Skin of body (tissue), 2 donors: Measurements from ENCODE around the gene UBE2M. TPM values are rescaled to one million over a fixed set of nuclear protein-coding genes. Genes with fewer than 3 reads are reported as not detected.

ENCODE experiments used
- DNase-seq: peaks from one replicate; lab custom pipeline; 2025; lab: John Stamatoyannopoulos, UW
- total RNA-seq: library from RNA; depleted of rRNA; stranded (reverse); fragments of >200 nt; gene quantifications from one replicate; pipeline ENCODE4 v1.2.3, GENCODE V29; 2014

UBE2M gene
- total RNA-seq, 1 donor from 2014 or later: 42.7 TPM

DNA sequence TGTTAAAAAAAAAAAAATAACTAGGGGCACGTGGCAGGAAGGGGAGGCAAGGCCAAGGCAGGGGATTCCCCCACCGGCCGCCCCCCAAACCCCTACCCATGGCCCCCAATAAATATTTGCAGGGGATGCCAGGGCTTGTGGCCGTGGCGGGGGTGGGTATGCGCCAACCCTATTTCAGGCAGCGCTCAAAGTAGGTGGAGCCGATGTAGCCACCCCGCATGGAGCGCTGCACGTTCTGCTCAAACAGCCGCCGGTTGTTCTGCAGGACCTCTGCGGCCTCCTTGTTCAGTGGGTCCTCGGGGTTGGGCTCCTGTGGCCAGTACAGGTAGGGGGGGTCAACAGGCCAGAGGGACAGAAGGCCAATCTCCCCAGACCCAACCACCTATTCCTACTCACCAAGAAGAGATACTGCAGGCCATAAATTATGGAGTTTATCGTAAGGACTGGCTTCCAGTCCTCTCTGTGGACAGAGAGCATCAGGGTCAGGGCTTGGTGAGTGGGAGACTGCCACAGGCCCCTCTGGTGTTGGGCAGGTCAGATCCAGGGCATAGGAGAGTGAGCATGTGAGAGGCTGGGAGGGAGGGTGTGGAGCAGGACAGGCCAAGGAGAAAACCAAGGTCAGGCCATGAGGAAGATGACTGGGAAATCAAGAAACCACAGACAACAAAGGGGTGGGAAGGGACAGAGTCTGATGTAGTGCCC is 2.3 kb downstream of the UBE2M start:
- DNase-seq: no peak

DNA sequence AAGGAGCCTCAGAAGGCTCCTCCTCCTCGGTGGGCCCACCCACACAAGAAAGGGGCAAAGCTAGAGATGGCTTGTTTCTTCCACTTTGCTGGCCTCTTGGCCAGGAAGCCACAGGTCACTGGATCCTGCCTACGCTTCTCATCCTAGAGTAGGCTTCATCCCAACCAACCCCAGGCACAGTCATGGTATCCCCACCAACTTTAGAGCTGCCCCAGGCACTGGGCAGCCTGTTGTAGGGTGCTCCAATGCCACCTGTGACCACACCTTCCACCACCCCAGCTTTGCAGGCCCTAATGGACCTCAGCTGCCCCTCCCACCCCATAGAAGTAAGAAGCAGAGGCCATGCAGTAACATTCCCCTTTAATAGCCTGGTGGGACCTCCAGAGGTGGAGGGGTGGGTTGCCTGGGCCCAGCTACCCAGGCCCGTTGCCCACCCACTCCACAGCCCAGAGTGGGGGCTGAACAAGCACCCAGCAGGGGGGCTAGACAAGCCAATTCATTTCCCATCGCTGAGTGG is 3.0 kb downstream of the UBE2M start:
- DNase-seq: no peak

DNA sequence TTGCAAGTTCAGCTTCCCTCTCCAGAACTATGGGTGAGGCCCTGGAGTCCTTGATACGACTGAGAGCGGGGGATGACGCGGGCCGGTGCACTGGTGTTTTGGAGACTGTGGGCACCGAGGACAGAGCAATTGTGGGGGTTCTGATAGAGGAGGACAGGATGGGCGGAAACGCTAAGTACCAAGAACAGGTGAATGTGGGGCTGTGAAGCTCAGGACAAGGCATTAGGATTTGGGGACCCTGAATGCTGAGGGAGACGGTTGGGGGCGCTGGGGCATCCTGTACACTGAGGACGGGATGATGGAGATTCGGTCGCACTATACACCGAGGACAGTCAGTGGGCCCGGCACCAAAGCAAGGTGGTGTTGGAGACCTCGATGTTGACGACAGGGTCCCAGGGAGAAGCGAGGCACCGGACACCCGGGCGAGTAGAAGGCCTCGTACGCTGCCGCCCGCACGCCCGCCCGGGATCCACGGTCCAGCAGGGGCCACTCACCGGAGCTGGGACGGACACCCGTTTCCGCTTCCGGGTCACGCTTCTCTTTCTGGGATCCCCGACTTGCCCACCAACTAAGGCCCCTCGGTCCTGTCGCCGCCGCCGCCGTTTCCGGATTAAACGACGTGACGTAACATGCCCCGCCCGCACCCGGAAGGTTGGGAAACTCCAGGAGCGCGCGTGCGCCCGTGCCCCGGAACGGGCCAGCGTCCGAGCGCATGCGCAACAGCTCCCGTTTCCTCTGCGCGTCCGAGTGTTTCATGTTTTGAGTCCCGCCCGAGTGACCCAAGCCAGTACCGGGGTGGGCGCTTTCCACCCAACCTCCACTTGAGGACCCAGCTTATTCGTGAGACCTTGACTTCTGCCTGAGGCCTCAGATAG is 3.7 kb downstream of the UBE2M start, which contains the start of gene CHMP2A:
Gene CHMP2A, minus strand, starts transcription at position 612 of the 875 bp plus-strand sequence. CDS start 893 bp downstream, outside the sequence.
- no peak for DNase-seq

DNA sequence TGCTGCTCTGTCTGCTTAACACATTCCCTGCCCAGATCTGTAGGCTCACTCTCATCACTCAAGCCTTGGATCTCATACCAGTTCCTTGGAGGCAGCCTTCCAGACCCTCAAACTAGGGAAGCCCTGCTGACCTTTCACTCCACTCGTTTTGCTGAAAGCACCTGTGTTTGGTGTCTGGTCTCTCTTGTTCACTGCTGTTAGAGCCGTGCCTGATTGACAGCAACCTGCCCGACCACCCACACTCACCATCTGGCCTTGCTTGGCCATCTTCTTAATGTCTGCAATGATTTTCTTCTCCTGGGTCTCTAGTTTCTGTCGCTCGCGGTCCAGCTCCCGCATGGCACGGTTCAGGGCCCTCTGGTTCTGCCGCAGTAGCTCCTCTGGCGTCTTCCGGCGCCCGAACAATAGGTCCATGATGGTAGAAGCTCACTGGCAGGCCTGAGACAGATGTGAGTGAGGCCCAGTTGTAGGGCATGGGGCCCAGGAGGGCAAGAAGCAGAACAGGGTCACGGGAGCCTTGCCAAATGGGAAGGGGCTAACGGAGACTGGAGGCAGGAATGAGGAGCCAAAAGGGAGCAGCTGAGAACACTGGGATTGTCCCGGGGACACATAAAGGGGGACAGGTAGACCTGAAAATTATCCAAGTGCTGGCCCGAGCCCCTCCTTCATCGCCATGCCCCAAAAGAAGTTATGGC is 4.5 kb downstream of the UBE2M start:
- DNase-seq: no peak

DNA sequence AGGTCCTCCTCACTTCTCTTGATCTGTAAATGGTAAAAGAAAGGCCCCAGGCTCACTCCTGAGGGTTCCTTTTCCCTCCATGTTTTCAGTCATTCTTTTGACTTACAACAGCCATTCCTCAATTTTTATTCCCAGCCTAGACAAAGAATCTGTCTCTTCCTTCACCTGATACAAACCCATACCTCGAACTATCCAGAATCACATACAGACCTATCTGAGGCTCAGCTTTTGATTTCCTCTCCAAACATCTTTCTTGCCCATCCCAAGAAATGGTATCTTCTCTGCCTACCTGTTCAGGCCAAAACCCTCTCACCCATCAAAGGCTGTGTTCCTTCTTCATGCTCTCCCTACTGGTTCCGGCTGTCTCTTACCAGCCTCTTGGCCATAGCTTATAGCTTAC is 5.8 kb downstream of the UBE2M start:
- no peak for DNase-seq

DNA sequence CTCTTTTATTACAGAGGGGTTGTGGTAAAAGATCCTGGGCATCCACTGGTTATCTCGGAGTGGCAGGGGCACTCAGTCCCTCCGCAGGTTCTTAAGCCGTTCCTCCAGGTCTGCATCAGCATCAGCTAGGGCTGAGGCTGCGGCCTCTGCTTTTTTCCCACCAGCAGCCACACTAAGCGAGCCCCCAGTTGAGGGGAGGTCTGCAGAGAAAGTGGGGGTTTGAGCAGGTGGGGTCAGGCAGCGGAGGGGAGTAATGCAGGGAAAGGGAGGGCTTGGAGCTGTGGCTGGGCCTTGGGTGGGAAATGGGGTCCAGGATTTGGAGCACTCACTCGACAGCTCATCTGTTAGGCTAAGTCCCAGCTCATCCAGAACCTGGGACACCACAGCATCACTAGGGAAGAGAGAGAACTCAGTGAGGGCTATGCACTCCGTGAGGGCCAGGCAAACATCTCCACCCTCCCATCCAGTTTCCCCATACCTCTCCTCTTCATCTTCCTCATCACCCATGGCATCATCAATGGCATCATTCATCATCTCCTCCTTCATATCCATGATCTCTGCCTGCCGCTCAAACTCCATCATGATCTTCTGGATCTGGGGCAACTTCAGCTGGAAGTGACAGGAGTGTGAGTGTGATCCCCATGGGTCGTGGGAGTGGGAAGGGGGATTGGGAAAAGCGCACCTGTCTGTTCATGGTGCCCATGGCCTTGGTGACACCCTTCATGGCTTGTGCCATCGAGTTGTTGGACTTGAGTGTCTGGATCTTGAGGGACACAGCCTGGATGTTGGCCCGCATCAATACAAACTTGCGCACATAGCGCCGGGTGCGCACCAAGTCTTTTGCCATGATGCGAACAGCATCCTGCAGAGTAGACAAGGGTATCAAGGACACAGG is 6.6 kb downstream of the UBE2M start:
- no peak for DNase-seq

DNA sequence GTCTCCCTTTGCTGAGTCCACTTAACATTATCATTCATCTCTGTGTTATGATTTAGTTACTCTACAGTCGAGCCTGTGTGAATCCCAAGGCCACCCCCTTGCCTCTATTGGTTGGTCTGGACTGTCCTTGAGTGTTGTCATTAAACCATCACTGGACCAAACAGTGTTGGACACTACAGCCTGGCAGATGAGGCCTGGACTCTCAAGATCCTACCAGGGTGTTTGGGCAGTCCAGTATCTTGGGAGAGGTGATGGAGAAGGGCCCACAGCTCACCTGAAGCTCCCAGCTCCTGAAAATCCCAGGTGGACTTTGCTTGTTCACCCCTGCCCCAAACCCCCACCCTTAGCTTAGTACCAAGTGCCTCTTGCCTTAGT is 7.3 kb downstream of the UBE2M start:
- no peak for DNase-seq

DNA sequence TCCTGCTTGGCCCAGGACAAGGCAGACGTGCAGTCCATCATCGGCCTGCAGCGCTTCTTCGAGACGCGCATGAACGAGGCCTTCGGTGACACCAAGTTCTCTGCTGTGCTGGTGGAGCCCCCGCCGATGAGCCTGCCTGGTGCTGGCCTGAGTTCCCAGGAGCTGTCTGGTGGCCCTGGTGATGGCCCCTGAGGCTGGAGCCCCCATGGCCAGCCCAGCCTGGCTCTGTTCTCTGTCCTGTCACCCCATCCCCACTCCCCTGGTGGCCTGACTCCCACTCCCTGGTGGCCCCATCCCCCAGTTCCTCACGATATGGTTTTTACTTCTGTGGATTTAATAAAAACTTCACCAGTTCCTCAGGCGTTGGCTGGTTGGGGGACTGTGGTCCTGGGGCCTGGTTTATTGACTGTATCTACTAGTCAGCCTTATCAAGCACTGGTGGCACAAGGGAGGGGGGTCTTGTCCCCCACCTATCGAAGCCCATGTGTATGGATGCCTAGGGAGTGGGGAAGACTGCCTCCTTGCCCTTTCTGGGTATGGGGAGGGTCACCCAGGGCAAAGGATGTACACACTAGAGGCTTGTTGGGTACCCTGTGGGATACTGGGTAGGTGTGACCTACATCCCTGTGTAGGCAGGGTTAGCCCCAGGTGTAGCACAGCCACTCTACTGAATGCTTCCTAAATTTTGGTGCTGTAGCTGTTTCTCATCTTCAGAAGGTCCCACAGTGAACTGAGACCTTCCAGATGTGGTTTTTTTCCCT is 7.9 kb downstream of the UBE2M start:
- DNase-seq: no peak

DNA sequence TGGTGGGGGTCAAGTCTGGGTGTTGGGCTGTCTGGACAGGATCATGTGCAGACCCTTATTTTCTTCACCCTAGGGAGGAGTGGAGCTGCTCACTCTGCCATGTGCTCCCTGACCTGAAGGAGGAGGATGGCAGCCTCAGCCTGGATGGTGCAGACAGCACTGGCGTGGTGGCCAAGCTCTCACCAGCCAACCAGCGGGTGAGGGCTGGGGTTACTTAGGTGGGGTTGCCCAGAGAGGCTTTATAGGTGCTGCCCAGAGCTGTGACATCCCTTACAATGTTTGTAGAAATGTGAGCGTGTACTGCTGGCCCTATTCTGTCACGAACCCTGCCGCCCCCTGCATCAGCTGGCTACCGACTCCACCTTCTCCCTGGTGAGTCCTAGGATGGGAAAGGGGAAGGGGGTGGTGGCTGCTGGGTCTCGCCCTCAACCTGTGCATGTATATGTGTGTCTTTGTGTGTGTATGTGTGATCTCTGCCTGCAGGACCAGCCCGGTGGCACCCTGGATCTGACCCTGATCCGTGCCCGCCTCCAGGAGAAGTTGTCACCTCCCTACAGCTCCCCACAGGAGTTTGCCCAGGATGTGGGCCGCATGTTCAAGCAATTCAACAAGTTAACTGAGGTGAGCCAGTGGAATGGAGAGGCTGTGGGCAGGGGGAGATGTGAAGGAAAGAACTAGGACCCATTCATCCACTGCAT is 8.6 kb downstream of the UBE2M start:
- DNase-seq: no peak

DNA sequence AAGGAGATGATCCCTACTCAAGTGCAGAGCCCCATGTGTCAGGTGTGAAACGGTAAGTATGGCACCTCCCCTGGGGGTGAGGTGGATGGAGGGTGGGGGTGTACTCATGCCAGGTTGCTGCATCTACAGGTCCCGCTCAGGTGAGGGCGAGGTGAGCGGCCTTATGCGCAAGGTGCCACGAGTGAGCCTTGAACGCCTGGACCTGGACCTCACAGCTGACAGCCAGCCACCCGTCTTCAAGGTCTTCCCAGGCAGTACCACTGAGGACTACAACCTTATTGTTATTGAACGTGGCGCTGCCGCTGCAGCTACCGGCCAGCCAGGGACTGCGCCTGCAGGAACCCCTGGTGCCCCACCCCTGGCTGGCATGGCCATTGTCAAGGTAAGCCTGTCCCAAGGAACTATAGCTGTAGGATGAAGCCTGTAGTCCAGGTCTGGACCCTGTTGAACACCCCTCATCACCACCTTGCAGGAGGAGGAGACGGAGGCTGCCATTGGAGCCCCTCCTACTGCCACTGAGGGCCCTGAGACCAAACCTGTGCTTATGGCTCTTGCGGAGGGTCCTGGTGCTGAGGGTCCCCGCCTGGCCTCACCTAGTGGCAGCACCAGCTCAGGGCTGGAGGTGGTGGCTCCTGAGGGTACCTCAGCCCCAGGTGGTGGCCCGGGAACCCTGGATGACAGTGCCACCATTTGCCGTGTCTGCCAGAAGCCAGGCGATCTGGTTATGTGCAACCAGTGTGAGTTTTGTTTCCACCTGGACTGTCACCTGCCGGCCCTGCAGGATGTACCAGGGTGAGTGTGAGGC is 9.3 kb downstream of the UBE2M start:
- DNase-seq: no peak

DNA sequence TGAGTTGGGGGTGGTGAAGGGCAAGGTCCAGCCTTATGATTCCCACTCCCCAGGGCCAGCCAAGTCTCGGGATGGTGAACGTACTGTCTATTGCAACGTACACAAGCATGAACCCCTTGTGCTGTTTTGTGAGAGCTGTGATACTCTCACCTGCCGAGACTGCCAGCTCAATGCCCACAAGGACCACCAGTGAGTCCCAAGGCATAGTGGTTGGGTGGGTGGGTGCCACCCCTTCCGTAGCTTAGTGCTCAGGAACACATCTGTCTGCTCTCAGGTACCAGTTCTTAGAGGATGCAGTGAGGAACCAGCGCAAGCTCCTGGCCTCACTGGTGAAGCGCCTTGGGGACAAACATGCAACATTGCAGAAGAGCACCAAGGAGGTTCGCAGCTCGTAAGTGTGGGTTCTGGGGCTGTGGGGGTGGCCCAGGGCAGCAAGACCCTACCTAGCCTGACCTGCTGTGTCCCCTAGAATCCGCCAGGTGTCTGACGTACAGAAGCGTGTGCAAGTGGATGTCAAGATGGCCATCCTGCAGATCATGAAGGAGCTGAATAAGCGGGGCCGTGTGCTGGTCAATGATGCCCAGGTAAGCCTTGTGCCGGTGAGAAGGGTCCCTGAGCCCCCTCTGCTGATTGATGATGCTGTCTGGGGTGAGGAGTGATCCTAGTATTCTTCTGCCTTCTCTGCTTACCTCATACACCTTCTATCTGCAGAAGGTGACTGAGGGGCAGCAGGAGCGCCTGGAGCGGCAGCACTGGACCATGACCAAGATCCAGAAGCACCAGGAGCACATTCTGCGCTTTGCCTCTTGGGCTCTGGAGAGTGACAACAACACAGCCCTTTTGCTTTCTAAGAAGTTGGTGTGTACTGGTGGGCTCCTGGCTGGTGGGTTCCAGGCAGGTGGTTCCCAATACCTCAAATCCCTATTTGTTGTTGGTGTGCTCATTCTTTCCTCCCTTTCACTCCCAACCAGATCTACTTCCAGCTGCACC is 10.8 kb downstream of the UBE2M start:
- DNase-seq: no peak

DNA sequence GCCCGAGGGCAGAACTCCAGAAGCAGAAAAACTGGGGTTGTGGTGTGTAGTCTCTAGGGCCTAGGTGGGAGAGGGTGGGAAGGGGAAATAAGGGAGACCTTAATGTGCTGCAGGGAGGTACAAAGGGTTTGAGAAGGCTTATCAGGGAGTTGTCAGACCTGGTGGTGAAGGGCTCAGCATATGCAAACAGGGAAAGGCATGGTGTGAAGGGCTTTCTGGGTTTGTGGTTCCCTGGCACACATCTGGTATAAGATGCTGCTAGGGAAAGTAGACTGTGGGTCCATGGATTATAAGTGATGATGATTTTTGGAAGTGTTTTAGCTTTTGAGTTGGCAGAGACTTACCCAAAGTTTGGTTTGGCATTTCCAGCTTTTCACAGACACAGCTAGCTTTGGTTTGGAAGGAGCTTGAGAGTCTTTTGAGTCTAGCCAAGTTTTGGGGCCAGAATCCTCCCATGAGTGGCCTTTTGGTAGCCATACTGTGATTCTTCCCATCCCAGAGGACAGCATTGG is 12.3 kb downstream of the UBE2M start:
- DNase-seq: no peak

DNA sequence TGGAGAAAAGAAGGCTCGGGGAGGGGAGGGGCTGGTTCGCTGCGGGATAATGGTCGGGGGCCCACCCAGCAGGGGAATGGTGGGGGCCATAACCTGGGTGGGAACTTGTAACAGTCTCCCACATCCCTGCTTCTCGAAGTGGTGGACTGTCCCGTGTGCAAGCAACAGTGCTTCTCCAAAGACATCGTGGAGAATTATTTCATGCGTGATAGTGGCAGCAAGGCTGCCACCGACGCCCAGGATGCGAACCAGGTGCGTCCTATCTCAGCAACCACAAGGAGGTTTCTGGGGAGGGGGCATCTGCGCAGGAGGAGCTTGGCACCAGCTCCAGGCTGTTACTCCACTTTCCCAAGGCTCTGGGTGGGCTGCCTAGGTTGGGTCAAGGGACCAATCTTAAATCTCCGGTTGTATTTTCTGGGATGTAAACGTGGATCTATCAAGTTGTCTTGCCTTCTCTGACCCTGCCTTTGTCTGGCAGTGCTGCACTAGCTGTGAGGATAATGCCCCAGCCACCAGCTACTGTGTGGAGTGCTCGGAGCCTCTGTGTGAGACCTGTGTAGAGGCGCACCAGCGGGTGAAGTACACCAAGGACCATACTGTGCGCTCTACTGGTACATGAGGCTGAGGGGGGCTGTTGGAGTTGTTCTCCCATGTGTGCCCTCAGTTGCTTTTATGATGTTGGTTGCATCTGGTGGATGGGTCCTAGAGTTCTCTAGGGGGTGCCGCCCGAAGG is 13.0 kb downstream of the UBE2M start:
- no peak for DNase-seq

DNA sequence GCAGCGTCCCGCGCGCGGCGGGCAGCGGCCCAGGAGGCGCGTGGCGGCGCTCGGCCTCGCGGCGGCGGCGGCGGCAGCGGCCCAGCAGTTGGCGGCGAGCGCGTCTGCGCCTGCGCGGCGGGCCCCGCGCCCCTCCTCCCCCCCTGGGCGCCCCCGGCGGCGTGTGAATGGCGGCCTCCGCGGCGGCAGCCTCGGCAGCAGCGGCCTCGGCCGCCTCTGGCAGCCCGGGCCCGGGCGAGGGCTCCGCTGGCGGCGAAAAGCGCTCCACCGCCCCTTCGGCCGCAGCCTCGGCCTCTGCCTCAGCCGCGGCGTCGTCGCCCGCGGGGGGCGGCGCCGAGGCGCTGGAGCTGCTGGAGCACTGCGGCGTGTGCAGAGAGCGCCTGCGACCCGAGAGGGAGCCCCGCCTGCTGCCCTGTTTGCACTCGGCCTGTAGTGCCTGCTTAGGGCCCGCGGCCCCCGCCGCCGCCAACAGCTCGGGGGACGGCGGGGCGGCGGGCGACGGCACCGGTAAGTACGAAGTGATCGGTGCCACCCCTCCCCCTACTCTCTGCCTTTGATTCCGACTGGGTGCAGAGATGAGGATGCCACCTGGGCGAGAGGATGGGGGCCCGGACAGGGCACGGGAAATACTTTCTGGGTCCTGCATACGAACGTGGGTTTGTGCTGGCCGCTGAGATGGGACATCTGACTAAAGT is 13.7 kb downstream of the UBE2M start:
- no peak for DNase-seq

DNA sequence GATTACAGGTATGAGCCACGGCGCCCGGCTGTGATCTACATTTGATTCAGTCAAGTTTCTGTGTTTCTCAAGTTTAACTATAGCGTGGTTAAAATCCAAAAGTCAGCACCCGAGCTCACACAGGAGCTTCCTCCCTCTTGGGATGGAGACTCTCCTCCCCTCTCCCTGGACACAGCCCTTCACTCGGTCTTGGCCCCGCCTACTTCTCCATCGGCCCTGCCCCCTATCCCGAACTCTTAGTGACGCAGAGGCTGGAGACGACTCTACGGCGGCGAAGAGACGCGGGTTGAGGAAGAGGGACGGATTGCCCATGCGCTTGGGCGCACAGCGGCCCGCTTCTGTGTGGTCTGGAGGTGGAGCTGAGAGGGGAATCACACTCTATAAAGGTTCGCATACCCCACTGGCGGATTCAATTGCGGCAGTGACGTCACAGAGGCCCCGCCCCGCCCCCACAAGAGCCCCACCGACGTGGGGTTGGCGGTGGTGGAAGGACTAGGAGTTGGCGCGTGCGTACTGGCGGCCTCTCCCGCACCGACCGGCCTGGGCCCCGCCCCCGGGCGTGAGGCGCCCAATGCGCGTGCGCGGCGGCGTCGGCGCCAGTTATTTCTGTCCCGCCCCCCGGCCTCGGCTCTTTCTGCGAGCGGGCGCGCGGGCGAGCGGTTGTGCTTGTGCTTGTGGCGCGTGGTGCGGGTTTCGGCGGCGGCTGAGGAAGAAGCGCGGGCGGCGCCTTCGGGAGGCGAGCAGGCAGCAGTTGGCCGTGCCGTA is 14.4 kb downstream of the UBE2M start, which contains the start of gene TRIM28:
Gene TRIM28, plus strand, starts transcription at position 239 of the 765 bp plus-strand sequence. CDS start 694 bp downstream, outside the sequence.
- no peak for DNase-seq
